ENCODE results near the gene GABARAP.

The GABARAP gene

GRCh38 chr17:7204336-7204735 is 37.9 kb downstream of the GABARAP start:
- H3K79me2 ChIP-seq (ENCODE audit: insufficient read depth, low read depth): no peaks in the 10 kb centered on the region
- H3K4me1 ChIP-seq (ENCODE audit: low read depth, poor library complexity, severe bottlenecking): no peaks in the 10 kb centered on the region
- H3K9ac ChIP-seq: no peak overlapping the region
- no peaks in the 10 kb centered on the region for H3K27me3 ChIP-seq (ENCODE audit: insufficient read depth, low read depth)
- no peaks in the 10 kb centered on the region for H3K36me3 ChIP-seq (ENCODE audit: insufficient read depth)
- no peak overlapping the region for H3K4me2 ChIP-seq
- no peak for TF ChIP-seq CTCF (conservative IDR thresholded peaks at IDR 0.05; ENCODE audit: low read depth, low read length)
- H2AFZ ChIP-seq (ENCODE audit: low read depth): no peak overlapping the region
- H3K27ac ChIP-seq: no peak overlapping the region
- no peak overlapping the region for H3K4me3 ChIP-seq (IDR thresholded peaks at IDR 0.05; ENCODE audit: insufficient read depth, low read depth, low read length)
- no peaks in the 10 kb centered on the region for H4K20me1 ChIP-seq (ENCODE audit: insufficient read depth)

DNA sequence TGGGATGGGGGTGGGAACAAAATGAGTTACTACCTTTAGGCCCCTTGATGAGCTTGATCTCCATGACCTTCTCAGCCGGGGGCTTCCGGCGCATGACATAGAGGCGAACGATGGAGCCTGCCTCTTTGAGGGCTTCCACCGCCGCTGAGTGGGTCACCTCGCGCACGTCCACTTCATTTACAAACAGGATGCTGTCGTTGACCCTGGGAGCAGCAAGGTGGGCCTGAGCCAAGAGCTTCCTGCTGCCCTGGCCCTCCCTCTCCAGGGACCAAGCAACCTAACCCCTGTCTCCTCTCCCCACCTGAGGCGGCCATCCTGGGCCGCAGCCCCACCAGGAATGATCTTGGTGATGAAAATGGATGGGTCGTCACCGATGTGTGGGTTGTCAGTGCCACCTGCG is 38.9 kb downstream of the GABARAP start:
- no peak overlapping the region for H2AFZ ChIP-seq (ENCODE audit: low read depth)
- H3K4me2 ChIP-seq: no peak overlapping the region
- H3K4me3 ChIP-seq (IDR thresholded peaks at IDR 0.05; ENCODE audit: insufficient read depth, low read depth, low read length): no peak overlapping the region
- no peaks in the 10 kb centered on the region for H3K27me3 ChIP-seq (ENCODE audit: insufficient read depth, low read depth)
- no peaks in the 10 kb centered on the region for H4K20me1 ChIP-seq (ENCODE audit: insufficient read depth)
- no peaks in the 10 kb centered on the region for H3K4me1 ChIP-seq (ENCODE audit: low read depth, poor library complexity, severe bottlenecking)
- H3K9ac ChIP-seq: no peak overlapping the region
- H3K27ac ChIP-seq: no peak overlapping the region
- TF ChIP-seq CTCF (conservative IDR thresholded peaks at IDR 0.05; ENCODE audit: low read depth, low read length): no peak
- H3K79me2 ChIP-seq (ENCODE audit: insufficient read depth, low read depth): no peaks in the 10 kb centered on the region
- no peaks in the 10 kb centered on the region for H3K36me3 ChIP-seq (ENCODE audit: insufficient read depth)

GRCh38 chr17:7196651-7197401 is 45.4 kb downstream of the GABARAP start:
- Histone ChIP-seq H3K79me2 (ENCODE audit: insufficient read depth, low read depth) (no peaks in the 10 kb centered on the region), H3K27me3 (ENCODE audit: insufficient read depth, low read depth) (no peaks in the 10 kb centered on the region), H3K4me2 (no peak overlapping the region), H2AFZ (ENCODE audit: low read depth) (no peak overlapping the region), H4K20me1 (ENCODE audit: insufficient read depth) (no peaks in the 10 kb centered on the region), H3K4me3 (IDR thresholded peaks at IDR 0.05; ENCODE audit: insufficient read depth, low read depth, low read length) (no peak overlapping the region), H3K36me3 (ENCODE audit: insufficient read depth) (no peaks in the 10 kb centered on the region), H3K27ac (no peak overlapping the region), H3K9ac (no peak overlapping the region), H3K4me1 (ENCODE audit: low read depth, poor library complexity, severe bottlenecking) (no peaks in the 10 kb centered on the region)
- no peak for TF ChIP-seq CTCF (conservative IDR thresholded peaks at IDR 0.05; ENCODE audit: low read depth, low read length)

- H3K4me3 ChIP-seq (IDR thresholded peaks at IDR 0.05; ENCODE audit: insufficient read depth, low read depth, low read length): no peak overlapping the region
- no peak overlapping the region for H3K9ac ChIP-seq
- H3K36me3 ChIP-seq (ENCODE audit: insufficient read depth): no peaks in the 10 kb centered on the region
- H4K20me1 ChIP-seq (ENCODE audit: insufficient read depth): no peaks in the 10 kb centered on the region
- H3K27me3 ChIP-seq (ENCODE audit: insufficient read depth, low read depth): no peaks in the 10 kb centered on the region
- no peaks in the 10 kb centered on the region for H3K4me1 ChIP-seq (ENCODE audit: low read depth, poor library complexity, severe bottlenecking)
- H3K4me2 ChIP-seq: no peak overlapping the region
- H2AFZ ChIP-seq (ENCODE audit: low read depth): no peak overlapping the region
- H3K27ac ChIP-seq: no peak overlapping the region
- H3K79me2 ChIP-seq (ENCODE audit: insufficient read depth, low read depth): no peaks in the 10 kb centered on the region
- no peak for TF ChIP-seq CTCF (conservative IDR thresholded peaks at IDR 0.05; ENCODE audit: low read depth, low read length)
These were observed 46.3 kb downstream of the GABARAP start for GRCh38 chr17:7195971-7196370.
